ENCODE results near the gene NAT9. TPM values are rescaled to one million over a fixed set of nuclear protein-coding genes. Genes with fewer than 3 reads are reported as not detected.
A peak's percentile ranks its signal among the peaks of the same experiment; 100 is the strongest.

The NAT9 gene
- total and polyA plus RNA-seq, 2 of the 4 experiments (the other 2 are of a cell fraction), result 48.9 to 62.0 TPM

DNA sequence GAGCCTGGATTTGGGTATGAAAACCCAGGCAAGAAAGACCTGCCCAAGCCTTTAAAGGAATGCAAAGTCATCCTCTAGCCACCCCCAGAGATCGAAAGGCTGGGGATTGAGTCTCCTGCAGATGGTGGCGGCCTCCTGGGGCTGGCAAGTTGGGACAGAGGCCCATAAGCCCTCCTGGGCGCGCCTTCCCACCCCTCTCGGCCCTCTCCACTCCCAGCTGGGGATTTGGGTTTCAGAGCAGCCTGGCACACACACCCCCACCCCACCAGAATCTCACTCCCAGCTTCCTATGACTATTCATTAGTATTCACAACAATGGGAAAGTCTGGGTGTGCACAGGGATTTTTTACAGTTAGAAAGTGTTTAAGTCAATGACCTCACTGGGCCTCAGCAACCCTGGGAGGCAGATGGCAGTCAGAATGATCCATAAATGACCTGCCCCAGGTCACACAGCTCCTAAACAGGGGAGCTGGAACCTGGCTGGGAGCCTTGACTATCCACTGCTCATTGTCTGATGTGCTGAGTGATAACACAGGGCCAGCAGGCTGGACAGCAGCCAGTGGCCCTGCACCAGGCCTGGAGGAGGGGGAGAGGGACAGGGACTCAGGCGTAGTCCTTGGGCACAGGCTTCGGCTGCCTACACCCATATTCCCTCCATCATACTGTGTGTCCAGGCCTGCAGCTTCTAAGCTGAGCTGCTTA lies 15.6 kb downstream of the NAT9 start:
- peaks cover 8% of the 10 kb centered on the region for H4K20me1 ChIP-seq (ENCODE audit: insufficient read depth, low read length)
- no peak for DNase-seq
- 0 out of 2 replicates have a peak overlapping the region, but pooled peaks have one; percentile 1 for H3K56ac ChIP-seq (ENCODE audit: extremely low read depth, insufficient read depth, low read length)
- H4K5ac ChIP-seq (ENCODE audit: low read depth, low read length), result no peak overlapping the region
- H3K4ac ChIP-seq (ENCODE audit: low read depth, low read length), result no peak overlapping the region
- dilution Hi-C loops (cut with HindIII; ENCODE audit: low sequenced_read_pairs, unreplicated experiment), result no loop called here
- no peak overlapping the region for H4K8ac ChIP-seq (ENCODE audit: low read depth in 2 of 2, low read length in 2 of 2)
- H2BK15ac ChIP-seq (ENCODE audit: low read depth, low read length), result no peak overlapping the region
- H3K9me3 ChIP-seq (ENCODE audit: control insufficient read depth, insufficient read depth, low read length), result no peaks in the 10 kb centered on the region
- no peak overlapping the region for H3K27ac ChIP-seq (ENCODE audit: insufficient read depth, low read length)
- no peak overlapping the region for H4K91ac ChIP-seq (ENCODE audit: insufficient read depth, low read depth, low read length)
- peaks cover 0 to 10% of the 10 kb centered on the region in 2 experiments; a peak in 2 of 4 replicates for H3K79me1 ChIP-seq (ENCODE audit: low read depth in 1 of 2, low read length in 2 of 2)
- H3K23ac ChIP-seq (ENCODE audit: low read depth, low read length), result no peak overlapping the region
- H2BK5ac ChIP-seq (ENCODE audit: low read depth, low read length, poor library complexity, severe bottlenecking), result no peak overlapping the region
- no peak overlapping the region for H3K4me2 ChIP-seq (ENCODE audit: low read depth, low read length)
- H2AK9ac ChIP-seq (replicated peaks; ENCODE audit: low read depth, low read length, poor library complexity), result peak overlapping the region; percentile 77
- H2BK120ac ChIP-seq (ENCODE audit: low read depth, low read length), result no peak overlapping the region
- H3K9ac ChIP-seq (ENCODE audit: low read depth, low read length), result no peak overlapping the region
- BruUV-seq (replicated peaks), result no TSS peak
- H3K4me1 ChIP-seq (ENCODE audit: control insufficient read depth, insufficient read depth, low read length), result peaks cover 25% of the 10 kb centered on the region
- peak overlapping the region; percentile 51 for H2AFZ ChIP-seq (replicated peaks; ENCODE audit: low read length, poor library complexity)
- ATAC-seq (ENCODE audit: low read depth), result peak; percentile 19
- H3K27me3 ChIP-seq (ENCODE audit: control insufficient read depth, insufficient read depth, low read length), result no peaks in the 10 kb centered on the region
- no peak overlapping the region for H3K4me3 ChIP-seq (ENCODE audit: insufficient read depth, low read depth, low read length)
- H2BK20ac ChIP-seq (ENCODE audit: low read depth, low read length), result no peak overlapping the region
- H3K14ac ChIP-seq (replicated peaks; ENCODE audit: low read depth, low read length), result no peak overlapping the region
- WGBS, 2 experiments (ENCODE audit: extremely low coverage in 2 of 2, insufficient read length in 1 of 2), result no CpG with 5 or more reads among the region's 7 CpGs
- H2AK5ac ChIP-seq (ENCODE audit: low read depth, low read length), result peak overlapping the region; percentile 14; the same call in 1 of the 2 replicates
- H3K36me3 ChIP-seq (ENCODE audit: control insufficient read depth, insufficient read depth, low read length), result no peaks in the 10 kb centered on the region
- H3K9me1 ChIP-seq (ENCODE audit: insufficient read depth, low read length), result 0 out of 2 replicates have a peak, but pooled peaks cover 6% of the 10 kb centered on the region
- ChIA-PET POLR2A (ENCODE audit: unreplicated experiment) (no interaction called here), CTCF (no interaction called here)
- no peak overlapping the region for H3K18ac ChIP-seq (ENCODE audit: low read depth, low read length)
- intact Hi-C loops (cut with micrococcal nuclease), result no loop called here
- TF ChIP-seq RAD21 (IDR thresholded peaks at IDR 0.05; ENCODE audit: low read length) (no peak), NFE2L2 (IDR thresholded peaks at IDR 0.05; ENCODE audit: low read depth, low read length) (no peak), BHLHE40 (IDR thresholded peaks at IDR 0.05; ENCODE audit: low read depth, low read length) (no peak), FOS (IDR thresholded peaks at IDR 0.05; ENCODE audit: low read depth, low read length) (no peak)
- in situ Hi-C loops (cut with MboI; ENCODE audit: low sequenced_read_pairs), result no loop called here

All from IMR-90 (cell line).